IMR-90 (cell line): ENCODE results near the gene FSIP1. TPM values are rescaled to one million over a fixed set of nuclear protein-coding genes. Genes with fewer than 3 reads are reported as not detected.

ENCODE experiments used
- ATAC-seq: fragments of 200-7000 bp; cut with Tn5 transposase; 2 replicates; pipeline ENCODE4 v1.9.1; 2020; ENCODE audit warnings: low read depth, mild to moderate bottlenecking, moderate library complexity
- BruUV-seq: library from RNA; stranded (reverse); fragments of 400-500 nt; replicated peaks from 2 replicates; lab custom pipeline; 2021; lab: Mats Ljungman, UMichigan
- CTCF ChIA-PET: fragments of 300-600 bp; formaldehyde crosslinking; extraction: SDS; loops from one replicate; lab custom pipeline; 2021; ENCODE audit warnings: antibody characterized with exemption; lab: Yijun Ruan, JAX
- POLR2A ChIA-PET: fragments of 300-600 bp; sonication (Branson Sonifier 250); formaldehyde crosslinking; loops from one replicate; lab custom pipeline; 2022; ENCODE audit warnings: antibody characterized with exemption; ENCODE audit not compliant: unreplicated experiment; lab: Charles Lee
- DNase-seq: peaks from one replicate; pipeline ENCODE4 v3.0.0; 2013
- H2AFZ ChIP-seq: replicated peaks from 2 replicates; pipeline ENCODE3; 2013; ENCODE audit warnings: low read length, mild to moderate bottlenecking; ENCODE audit not compliant: poor library complexity
- H2AK5ac ChIP-seq: 2 replicates; pipeline ENCODE4 v1.6.1; 2013; ENCODE audit warnings: low read depth, low read length, inconsistent platforms
- H2AK9ac ChIP-seq: replicated peaks from 2 replicates; pipeline ENCODE3; 2013; ENCODE audit warnings: mild to moderate bottlenecking, low read depth, low read length, moderate library complexity; ENCODE audit not compliant: poor library complexity
- H2BK120ac ChIP-seq: 2 replicates; pipeline ENCODE4 v1.6.1; 2013; ENCODE audit warnings: low read depth, low read length, inconsistent platforms
- H2BK15ac ChIP-seq: 3 replicates; pipeline ENCODE4 v1.6.1; 2013; ENCODE audit warnings: low read depth, low read length, inconsistent platforms
- H2BK20ac ChIP-seq: 2 replicates; pipeline ENCODE4 v1.6.1; 2013; ENCODE audit warnings: low read depth, mild to moderate bottlenecking, inconsistent platforms, low read length, moderate library complexity
- H2BK5ac ChIP-seq: 2 replicates; pipeline ENCODE4 v1.6.1; 2013; ENCODE audit warnings: mild to moderate bottlenecking, low read depth, low read length, inconsistent platforms; ENCODE audit not compliant: poor library complexity, severe bottlenecking
- H3K14ac ChIP-seq: replicated peaks from 2 replicates; pipeline ENCODE4 v1.6.1; 2013; ENCODE audit warnings: low read depth, low read length, inconsistent platforms
- H3K18ac ChIP-seq: 2 replicates; pipeline ENCODE4 v1.6.1; 2013; ENCODE audit warnings: low read depth, low read length, control low read depth
- H3K23ac ChIP-seq: 2 replicates; pipeline ENCODE4 v1.6.1; 2013; ENCODE audit warnings: low read depth, low read length, inconsistent platforms
- H3K27ac ChIP-seq: 2 replicates; pipeline ENCODE4 v1.5.1; 2013; ENCODE audit warnings: mild to moderate bottlenecking, control low read depth, low read length; ENCODE audit not compliant: insufficient read depth
- H3K27me3 ChIP-seq: 2 replicates; pipeline ENCODE4 v1.6.1; 2013; ENCODE audit warnings: low read length; ENCODE audit not compliant: control insufficient read depth, insufficient read depth
- H3K36me3 ChIP-seq: 2 replicates; pipeline ENCODE4 v1.6.1; 2013; ENCODE audit warnings: low read length, mixed read lengths; ENCODE audit not compliant: control insufficient read depth, insufficient read depth
- H3K4ac ChIP-seq: 2 replicates; pipeline ENCODE4 v1.6.1; 2013; ENCODE audit warnings: low read depth, low read length, inconsistent platforms
- H3K4me1 ChIP-seq: 2 replicates; pipeline ENCODE4 v1.6.1; 2013; ENCODE audit warnings: low read length, mixed read lengths; ENCODE audit not compliant: control insufficient read depth, insufficient read depth
- H3K4me2 ChIP-seq: 2 replicates; pipeline ENCODE4 v1.6.1; 2013; ENCODE audit warnings: low read depth, mild to moderate bottlenecking, control low read depth, low read length, moderate library complexity
- H3K4me3 ChIP-seq: 2 replicates; pipeline ENCODE4 v1.5.1; 2013; ENCODE audit warnings: low read depth, mild to moderate bottlenecking, control low read depth, low read length, moderate library complexity; ENCODE audit not compliant: insufficient read depth
- H3K56ac ChIP-seq: 2 replicates; pipeline ENCODE4 v1.6.1; 2013; ENCODE audit warnings: low read length, inconsistent platforms; ENCODE audit not compliant: insufficient read depth; ENCODE audit errors: extremely low read depth
- H3K79me1 ChIP-seq, 2 experiments: 2 replicates each; pipeline ENCODE4 v1.6.1; 2013; ENCODE audit warnings: low read length in 2 of 2, inconsistent platforms in 1 of 2, low read depth in 1 of 2
- H3K9ac ChIP-seq: 2 replicates; pipeline ENCODE4 v1.6.1; 2013; ENCODE audit warnings: low read depth, low read length, control low read depth
- H3K9me1 ChIP-seq: 2 replicates; pipeline ENCODE4 v1.6.1; 2013; ENCODE audit warnings: low read length, inconsistent platforms; ENCODE audit not compliant: insufficient read depth
- H3K9me3 ChIP-seq: 2 replicates; pipeline ENCODE4 v1.6.1; 2013; ENCODE audit warnings: low read length; ENCODE audit not compliant: control insufficient read depth, insufficient read depth
- H4K20me1 ChIP-seq: 2 replicates; pipeline ENCODE4 v1.6.1; 2013; ENCODE audit warnings: low read length, inconsistent platforms; ENCODE audit not compliant: insufficient read depth
- H4K5ac ChIP-seq: 2 replicates; pipeline ENCODE4 v1.6.1; 2013; ENCODE audit warnings: mild to moderate bottlenecking, low read depth, low read length, control low read depth
- H4K8ac ChIP-seq, 2 experiments: 2 replicates each; pipeline ENCODE4 v1.6.1; 2013; ENCODE audit warnings: low read depth in 2 of 2, low read length in 2 of 2, control low read depth in 1 of 2, inconsistent platforms in 1 of 2
- H4K91ac ChIP-seq: 2 replicates; pipeline ENCODE4 v1.6.1; 2013; ENCODE audit warnings: low read depth, low read length, inconsistent platforms; ENCODE audit not compliant: insufficient read depth
- CEBPB ChIP-seq: IDR thresholded peaks from 2 replicates; pipeline ENCODE4 v1.6.1; 2012; ENCODE audit warnings: low read depth, low read length, improper control_type of control experiment
- NFE2L2 ChIP-seq: fragments of 150-350 bp; IDR thresholded peaks from 2 replicates; pipeline ENCODE4 v1.6.1; 2016; ENCODE audit warnings: low read depth, mild to moderate bottlenecking, low read length
- RAD21 ChIP-seq: IDR thresholded peaks from 2 replicates; pipeline ENCODE4 v1.6.1; 2012; ENCODE audit warnings: low read length, improper control_type of control experiment
- WGBS, 2 experiments: methylation state at CpG; one replicate each; pipeline versions ENCODE4 v1.1.5 to v1.1.7; 2013; ENCODE audit warnings: missing lambda C conversion rate in 2 of 2; ENCODE audit not compliant: insufficient read length in 1 of 2; ENCODE audit errors: extremely low coverage in 2 of 2; 5-methylcytosine and 5-hydroxymethylcytosine counted together
- dilution Hi-C: fragments of 300-500 bp; cut with HindIII; formaldehyde crosslinking; loops from one replicate; pipeline ENCODE4 v1.14.3; 2018; ENCODE audit warnings: low sequenced_read_pairs; ENCODE audit not compliant: unreplicated experiment
- in situ Hi-C: fragments of 300-500 bp; cut with MboI; formaldehyde crosslinking; loops from 3 replicates; pipeline ENCODE4 v1.14.3; 2019; ENCODE audit warnings: low sequenced_read_pairs, inconsistent platforms, mixed read lengths
- intact Hi-C: fragments of 100-400 bp; cut with micrococcal nuclease; formaldehyde crosslinking; loops from 2 replicates; pipeline ENCODE4 v1.10.0; 2022
- polyA plus RNA-seq, 3 experiments: library from polyadenylated mRNA; depleted of rRNA; stranded (reverse); fragments of >200 nt; gene quantifications; 2 replicates each; pipeline ENCODE4 v1.2.3, GENCODE V29; 2012; ENCODE audit warnings: low replicate concordance in 1 of 3
- total RNA-seq: library from RNA; depleted of rRNA; stranded (reverse); fragments of >200 nt; gene quantifications from 2 replicates; pipeline ENCODE4 v1.2.3, GENCODE V29; 2012

The FSIP1 gene
- total and polyA plus RNA-seq, 2 of the 4 experiments (the other 2 are of a cell fraction) = 0.10 to 0.18 TPM

DNA sequence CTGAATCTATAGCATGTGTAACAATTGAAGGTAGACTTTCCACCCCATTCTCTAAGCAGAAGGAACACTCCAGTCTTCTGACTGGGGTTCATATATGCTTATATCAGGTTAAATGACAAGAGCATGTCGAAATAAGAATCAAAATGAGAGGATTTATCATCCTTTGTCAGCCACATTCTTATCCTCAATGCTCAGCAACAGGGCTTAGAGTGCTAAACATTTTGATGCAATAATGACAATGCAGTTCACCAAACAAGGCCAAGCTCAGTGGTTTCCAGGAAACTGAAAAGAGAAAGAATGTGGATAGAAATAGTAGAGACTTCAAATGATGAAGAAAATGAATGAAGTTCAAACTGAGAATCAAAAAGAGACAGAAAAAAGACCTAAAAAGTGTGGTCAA is 78.0 kb downstream of the FSIP1 start:
- Histone ChIP-seq H3K18ac (no peak overlapping the region), H2AK5ac (no peak overlapping the region), H3K4me1 (no peaks in the 10 kb centered on the region), H3K14ac (no peak overlapping the region), H3K23ac (no peak overlapping the region), H4K20me1 (no peaks in the 10 kb centered on the region), H3K4ac (no peak overlapping the region), H2BK120ac (no peak overlapping the region), H3K27ac (no peak overlapping the region), H3K4me3 (no peak overlapping the region), H3K36me3 (no peaks in the 10 kb centered on the region), H2BK5ac (no peak overlapping the region), H2AK9ac (no peak overlapping the region), H3K79me1 (no peaks in the 10 kb centered on the region), H4K91ac (no peak overlapping the region), H4K5ac (no peak overlapping the region), H3K9me3 (no peaks in the 10 kb centered on the region), H3K9me1 (no peaks in the 10 kb centered on the region), H2BK20ac (no peak overlapping the region), H2AFZ (no peak overlapping the region), H3K27me3 (no peaks in the 10 kb centered on the region), H3K9ac (no peak overlapping the region), H3K56ac (no peak overlapping the region), H2BK15ac (no peak overlapping the region), H3K4me2 (no peak overlapping the region), H4K8ac (no peak overlapping the region)
- dilution Hi-C loops (no loop called here), intact Hi-C loops (no loop called here), in situ Hi-C loops (no loop called here)
- peak; percentile 31 for DNase-seq
- ATAC-seq = no peak; the same call in 1 of the 2 replicates
- TF ChIP-seq CEBPB (0 out of 2 replicates have a peak, but pooled peaks have one; percentile 27), RAD21 (no peak), NFE2L2 (peak; percentile 15; the same call in 1 of the 2 replicates)
- BruUV-seq = no TSS peak
- WGBS, 2 experiments = no CpG with 5 or more reads among the region's 1 CpG
- CTCF ChIA-PET = interaction anchor here (0.7 kb wide), 1 partner anchor 19 kb away, joined by 4 read pairs; no protein-coding TSS in a partner anchor
- POLR2A ChIA-PET = no interaction called here
